Thyroid gland (tissue), 4 donors: ENCODE results near the gene ZNF580.

Source experiments
- POLR2A ChIP-seq, 2 donors: fragments of 450-650 bp; IDR thresholded peaks; one replicate each; pipeline ENCODE4 v1.6.1; 2017; ENCODE audit warnings: antibody characterized with exemption in 2 of 2, mild to moderate bottlenecking in 2 of 2, moderate library complexity in 1 of 2
- TF ChIP-seq, protein P1 (sequence below), 6 experiments: fragments of 200-600 bp in 3 of 6; fragments of 450-650 bp in 3 of 6; sonication (generic) in 3 of 6; IDR thresholded peaks; one replicate each; pipeline ENCODE4 v1.5.1; 2016 to 2019; ENCODE audit warnings: antibody characterized with exemption in 6 of 6, mild to moderate bottlenecking in 2 of 6, inconsistent platforms in 1 of 6, moderate library complexity in 1 of 6

DNA sequence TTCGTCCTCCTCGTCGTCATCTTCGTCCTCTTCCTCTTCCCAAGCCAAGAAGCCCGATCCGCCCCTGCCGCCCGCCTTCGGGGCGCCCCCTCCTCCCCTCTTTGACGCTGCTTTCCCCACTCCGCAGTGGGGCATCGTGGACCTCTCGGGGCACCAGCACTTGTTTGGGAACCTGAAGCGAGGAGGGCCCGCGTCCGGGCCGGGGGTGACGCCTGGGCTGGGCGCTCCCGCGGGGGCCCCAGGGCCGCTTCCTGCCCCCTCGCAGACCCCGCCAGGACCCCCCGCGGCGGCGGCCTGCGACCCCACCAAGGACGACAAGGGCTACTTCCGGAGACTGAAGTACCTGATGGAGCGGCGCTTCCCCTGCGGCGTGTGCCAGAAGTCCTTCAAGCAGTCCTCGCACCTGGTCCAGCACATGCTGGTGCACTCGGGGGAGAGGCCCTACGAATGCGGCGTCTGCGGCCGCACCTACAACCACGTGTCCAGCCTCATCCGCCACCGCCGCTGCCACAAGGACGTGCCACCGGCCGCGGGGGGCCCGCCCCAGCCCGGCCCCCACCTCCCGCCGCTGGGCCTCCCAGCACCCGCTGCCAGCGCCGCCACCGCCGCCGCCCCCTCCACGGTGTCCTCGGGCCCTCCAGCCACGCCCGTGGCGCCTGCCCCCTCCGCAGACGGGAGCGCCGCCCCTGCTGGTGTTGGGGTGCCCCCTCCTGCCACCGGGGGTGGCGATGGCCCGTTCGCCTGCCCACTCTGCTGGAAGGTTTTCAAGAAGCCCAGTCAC is 26.7 kb upstream of the ZNF580 start:
- TF ChIP-seq, protein P1, sequence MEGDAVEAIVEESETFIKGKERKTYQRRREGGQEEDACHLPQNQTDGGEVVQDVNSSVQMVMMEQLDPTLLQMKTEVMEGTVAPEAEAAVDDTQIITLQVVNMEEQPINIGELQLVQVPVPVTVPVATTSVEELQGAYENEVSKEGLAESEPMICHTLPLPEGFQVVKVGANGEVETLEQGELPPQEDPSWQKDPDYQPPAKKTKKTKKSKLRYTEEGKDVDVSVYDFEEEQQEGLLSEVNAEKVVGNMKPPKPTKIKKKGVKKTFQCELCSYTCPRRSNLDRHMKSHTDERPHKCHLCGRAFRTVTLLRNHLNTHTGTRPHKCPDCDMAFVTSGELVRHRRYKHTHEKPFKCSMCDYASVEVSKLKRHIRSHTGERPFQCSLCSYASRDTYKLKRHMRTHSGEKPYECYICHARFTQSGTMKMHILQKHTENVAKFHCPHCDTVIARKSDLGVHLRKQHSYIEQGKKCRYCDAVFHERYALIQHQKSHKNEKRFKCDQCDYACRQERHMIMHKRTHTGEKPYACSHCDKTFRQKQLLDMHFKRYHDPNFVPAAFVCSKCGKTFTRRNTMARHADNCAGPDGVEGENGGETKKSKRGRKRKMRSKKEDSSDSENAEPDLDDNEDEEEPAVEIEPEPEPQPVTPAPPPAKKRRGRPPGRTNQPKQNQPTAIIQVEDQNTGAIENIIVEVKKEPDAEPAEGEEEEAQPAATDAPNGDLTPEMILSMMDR (IDR thresholded peaks at IDR 0.05): no peak
- TF ChIP-seq POLR2A (IDR thresholded peaks at IDR 0.05): no peak
